Keratinocyte (primary cell): Measurements from ENCODE around the gene TNFRSF4. TPM values are rescaled to one million over a fixed set of nuclear protein-coding genes. Genes with fewer than 3 reads are reported as not detected.

Experiments
- DNase-seq: peaks from one replicate; pipeline ENCODE4 v3.0.0-alpha.2; 2011; ENCODE audit warnings: low read depth, missing footprints, low spot score
- FAIRE-seq: peaks from 2 replicates; lab custom pipeline; 2011; peaks lifted over from hg19 to GRCh38; lab: Jason Lieb, UNC
- H2AFZ ChIP-seq: 2 replicates; pipeline ENCODE4 v1.6.0; 2012; ENCODE audit warnings: low read length, control low read depth, inconsistent platforms; ENCODE audit not compliant: control insufficient read depth
- H3K27ac ChIP-seq: 2 replicates; pipeline ENCODE4 v1.5.1; 2011; ENCODE audit warnings: low read length; ENCODE audit not compliant: control insufficient read depth, insufficient read depth
- H3K27me3 ChIP-seq: 3 replicates; pipeline ENCODE4 v1.6.0; 2011; ENCODE audit warnings: low read length; ENCODE audit not compliant: control insufficient read depth, insufficient read depth; ENCODE audit errors: extremely low read depth
- H3K36me3 ChIP-seq, 2 experiments: 2 replicates in 1 of 2; 3 replicates in 1 of 2; pipeline ENCODE4 v1.5.1; 2011; ENCODE audit warnings: low read length in 2 of 2, mild to moderate bottlenecking in 1 of 2; ENCODE audit not compliant: control insufficient read depth in 2 of 2, insufficient read depth in 2 of 2; ENCODE audit errors: extremely low read depth in 1 of 2
- H3K4me1 ChIP-seq: 3 replicates; pipeline ENCODE4 v1.5.1; 2011; ENCODE audit warnings: low read length; ENCODE audit not compliant: control insufficient read depth, insufficient read depth; ENCODE audit errors: extremely low read depth
- H3K4me2 ChIP-seq: 3 replicates; pipeline ENCODE4 v1.6.0; 2011; ENCODE audit warnings: low read depth, low read length; ENCODE audit not compliant: control insufficient read depth, insufficient read depth; ENCODE audit errors: extremely low read depth
- H3K4me3 ChIP-seq, 3 experiments: fragments of 200-600 bp in 1 of 3; sonication (generic) in 1 of 3; 2 replicates in 2 of 3; 3 replicates in 1 of 3; pipeline ENCODE4 v1.5.1; 2011 to 2016; ENCODE audit warnings: low read length in 3 of 3, mild to moderate bottlenecking in 3 of 3, control low read depth in 2 of 3, inconsistent platforms in 1 of 3, low read depth in 1 of 3, mixed read lengths in 1 of 3, mixed run types in 1 of 3, moderate library complexity in 1 of 3; ENCODE audit not compliant: control insufficient read depth in 2 of 3, insufficient read depth in 2 of 3; ENCODE audit errors: extremely low read depth in 1 of 3
- H3K79me2 ChIP-seq: 2 replicates; pipeline ENCODE4 v1.6.0; 2012; ENCODE audit warnings: low read length; ENCODE audit not compliant: control insufficient read depth, insufficient read depth
- H3K9ac ChIP-seq: 3 replicates; pipeline ENCODE4 v1.6.0; 2011; ENCODE audit warnings: low read length; ENCODE audit not compliant: control insufficient read depth, insufficient read depth; ENCODE audit errors: extremely low read depth
- H3K9me1 ChIP-seq: 3 replicates; pipeline ENCODE4 v1.6.0; 2011; ENCODE audit warnings: low read length; ENCODE audit not compliant: control insufficient read depth, insufficient read depth; ENCODE audit errors: extremely low read depth
- H3K9me3 ChIP-seq: 2 replicates; pipeline ENCODE4 v1.5.1; 2012; ENCODE audit warnings: low read depth, low read length; ENCODE audit not compliant: control insufficient read depth
- H4K20me1 ChIP-seq: 3 replicates; pipeline ENCODE4 v1.6.0; 2011; ENCODE audit warnings: low read length; ENCODE audit not compliant: control insufficient read depth, insufficient read depth; ENCODE audit errors: extremely low read depth
- CTCF ChIP-seq, 3 experiments: IDR thresholded peaks in 1 of 3; conservative IDR thresholded peaks in 1 of 3; optimal IDR thresholded peaks in 1 of 3; 2 replicates in 2 of 3; 3 replicates in 1 of 3; pipeline versions ENCODE3 to v1.5.1; 2011; ENCODE audit warnings: low read length in 3 of 3, mild to moderate bottlenecking in 3 of 3, moderate library complexity in 2 of 3, control low read depth in 1 of 3, inconsistent platforms in 1 of 3; ENCODE audit not compliant: insufficient read depth in 2 of 3; ENCODE audit errors: extremely low read depth in 1 of 3
- EZH2 ChIP-seq: IDR thresholded peaks from one replicate; pipeline ENCODE4 v1.6.1; 2012; ENCODE audit warnings: inconsistent platforms, mild to moderate bottlenecking, low read length, moderate library complexity
- dilution Hi-C: fragments of 300-500 bp; cut with MboI; formaldehyde crosslinking; loops from one replicate; pipeline ENCODE4 v1.7.0; 2020; ENCODE audit warnings: low sequenced_read_pairs; ENCODE audit not compliant: extremely low pct_ligation_motif_present
- polyA minus RNA-seq, 3 experiments: library from RNA; depleted of rRNA, polyadenylated mRNA; stranded (reverse); fragments of >200 nt; gene quantifications; 1 replicate in 1 of 3; 2 replicates in 1 of 3; 3 replicates in 1 of 3; pipeline ENCODE4 v1.2.3, GENCODE V29; 2011
- polyA plus RNA-seq, 5 experiments: library from polyadenylated mRNA; depleted of rRNA in 3 of 5; stranded (reverse) in 3 of 5; stranded (forward) in 1 of 5; unstranded in 1 of 5; fragments of >200 nt; gene quantifications; 1 replicate in 1 of 5; 2 replicates in 3 of 5; 3 replicates in 1 of 5; pipeline versions ENCODE4 v1.2.1 to v1.2.3, GENCODE V29; 2011 to 2012; ENCODE audit warnings: missing spikeins in 2 of 5, low read depth in 1 of 5, low replicate concordance in 1 of 5

Gene TNFRSF4
- polyA plus RNA-seq (0.04 TPM in 1 of 3 replicates, not detected in the others), polyA minus RNA-seq (not detected in 3 replicates)
- not detected for polyA plus RNA-seq (2011; ENCODE audit: low read depth)
- not detected in 2 replicates for polyA plus RNA-seq (2011; cell fraction: cytosol; rRNA removed)
- polyA plus RNA-seq (2011; cell fraction: nucleus; rRNA removed): not detected in 2 replicates
- not detected in 2 replicates for polyA plus RNA-seq (2012; ENCODE audit: low replicate concordance)
- polyA minus RNA-seq (2011; cell fraction: cytosol; rRNA and poly(A)+ RNA removed): not detected
- not detected in 2 replicates for polyA minus RNA-seq (2011; cell fraction: nucleus; rRNA and poly(A)+ RNA removed)

- Histone ChIP-seq H3K9me3 (no peaks in the 10 kb centered on the region), H3K27ac (no peak within 1 kb of the TSS), H3K4me1 (peaks cover 8% of the 10 kb centered on the region), H2AFZ (no peak within 1 kb of the TSS), H3K4me2 (no peak within 1 kb of the TSS), H4K20me1 (no peaks in the 10 kb centered on the region), H3K4me3 (no peak within 1 kb of the TSS), H3K9me1 (peaks cover 2% of the 10 kb centered on the region), H3K9ac (no peak within 1 kb of the TSS), H3K27me3 (no peaks in the 10 kb centered on the region), H3K79me2 (no peaks in the 10 kb centered on the region), H3K36me3 (peaks cover 10 to 12% of the 10 kb centered on the region in 2 experiments)
- DNase-seq: no peak
- no peak for FAIRE-seq
- TF ChIP-seq EZH2 (no peak), CTCF (optimal IDR thresholded peaks at IDR 0.05 in 1 of 3, IDR thresholded peaks at IDR 0.05 in 1 of 3, conservative IDR thresholded peaks at IDR 0.05 in 1 of 3; ENCODE audit: extremely low read depth in 1 of 3, insufficient read depth in 2 of 3, low read length in 3 of 3) (no peak)
- dilution Hi-C loops: no loop called here
Observed at GRCh38 chr1:1213345-1214265, at the start of gene TNFRSF4. Gene TNFRSF4 (minus strand): TSS chr1:1214153. CDS start chr1:1214127, 26 bp downstream.

DNA sequence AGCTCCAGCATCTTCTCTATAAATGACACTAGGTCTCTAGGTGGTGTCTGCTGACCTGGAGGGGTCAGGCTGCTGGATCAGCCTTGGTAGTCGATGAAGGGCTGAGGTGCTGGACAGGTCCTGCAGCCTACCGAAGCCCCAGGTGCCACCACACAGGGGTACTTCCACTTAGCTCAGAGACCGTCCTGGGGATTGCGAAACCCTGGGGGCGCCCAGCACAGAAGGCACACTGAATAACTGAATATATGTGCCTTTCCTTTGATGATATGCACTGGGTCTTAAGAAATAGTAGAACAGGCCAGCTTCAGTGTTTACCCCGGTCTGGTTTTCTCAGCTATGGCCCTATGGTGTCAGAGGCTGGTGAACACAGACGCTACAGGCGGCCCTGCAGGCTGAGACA lies 48.8 kb upstream of the TNFRSF4 start:
- peaks cover 20% of the 10 kb centered on the region for H3K4me1 ChIP-seq
- no peak overlapping the region for H2AFZ ChIP-seq
- no peak overlapping the region for H3K9ac ChIP-seq
- H3K4me2 ChIP-seq: no peak overlapping the region
- no peaks in the 10 kb centered on the region for H3K27me3 ChIP-seq
- dilution Hi-C loops: no loop called here
- no peak overlapping the region for H3K27ac ChIP-seq
- peaks cover 21% of the 10 kb centered on the region for H3K79me2 ChIP-seq
- H3K9me3 ChIP-seq: no peaks in the 10 kb centered on the region
- FAIRE-seq (no peak), DNase-seq (no peak)
- H3K4me3 ChIP-seq: no peak overlapping the region
- peaks cover 37 to 43% of the 10 kb centered on the region in 2 experiments for H3K36me3 ChIP-seq
- TF ChIP-seq CTCF (optimal IDR thresholded peaks at IDR 0.05 in 1 of 3, IDR thresholded peaks at IDR 0.05 in 1 of 3, conservative IDR thresholded peaks at IDR 0.05 in 1 of 3; ENCODE audit: extremely low read depth in 1 of 3, insufficient read depth in 2 of 3, low read length in 3 of 3): no peak
- H4K20me1 ChIP-seq: peaks cover 21% of the 10 kb centered on the region
- no peaks in the 10 kb centered on the region for H3K9me1 ChIP-seq
